H1 (cell line): Measurements from ENCODE around the gene GRAMD1B. TPM values are rescaled to one million over a fixed set of nuclear protein-coding genes. Genes with fewer than 3 reads are reported as not detected.

Experiments used
- CTCF ChIA-PET: fragments of 300-600 bp; sonication (Branson Sonifier 250); formaldehyde crosslinking; loops from one replicate; lab custom pipeline; 2021; ENCODE audit not compliant: partially characterized antibody; lab: Charles Lee
- POLR2A ChIA-PET: fragments of 300-600 bp; sonication (Branson Sonifier 250); formaldehyde crosslinking; loops from one replicate; lab custom pipeline; 2021; ENCODE audit warnings: inconsistent platforms; ENCODE audit not compliant: partially characterized antibody; lab: Charles Lee
- DNase-seq, 2 experiments: peaks; one replicate each; pipeline versions ENCODE4 v3.0.0 to v3.0.0-alpha.2; 2010 to 2022; ENCODE audit warnings: low spot score in 2 of 2, low read depth in 1 of 2, mixed read lengths in 1 of 2
- FAIRE-seq: peaks from 2 replicates; lab custom pipeline; 2011; peaks lifted over from hg19 to GRCh38; lab: Jason Lieb, UNC
- H2AFZ ChIP-seq: 2 replicates; pipeline ENCODE4 v1.8.1; 2012; ENCODE audit warnings: low read length, inconsistent platforms
- H2AK5ac ChIP-seq: 2 replicates; pipeline ENCODE4 v1.6.1; 2013; ENCODE audit warnings: low read depth, low read length
- H2BK120ac ChIP-seq: replicated peaks from 2 replicates; pipeline ENCODE3; 2013; ENCODE audit warnings: low read depth, low read length, inconsistent platforms
- H2BK12ac ChIP-seq: 2 replicates; pipeline ENCODE4 v1.6.1; 2013; ENCODE audit warnings: low read depth, low read length
- H2BK15ac ChIP-seq: 2 replicates; pipeline ENCODE4 v1.6.1; 2013; ENCODE audit warnings: low read length
- H2BK20ac ChIP-seq: 2 replicates; pipeline ENCODE4 v1.6.1; 2013; ENCODE audit warnings: low read length
- H2BK5ac ChIP-seq: 2 replicates; pipeline ENCODE4 v1.6.1; 2013; ENCODE audit warnings: low read depth, low read length
- H3K14ac ChIP-seq: 2 replicates; pipeline ENCODE4 v1.6.1; 2013; ENCODE audit warnings: inconsistent platforms; ENCODE audit not compliant: insufficient read length
- H3K18ac ChIP-seq: 2 replicates; pipeline ENCODE4 v1.6.1; 2013; ENCODE audit warnings: low read length; ENCODE audit errors: extremely low read depth
- H3K23ac ChIP-seq: 2 replicates; pipeline ENCODE4 v1.6.1; 2013; ENCODE audit warnings: inconsistent platforms; ENCODE audit not compliant: insufficient read length
- H3K23me2 ChIP-seq: 2 replicates; pipeline ENCODE4 v1.6.1; 2013; ENCODE audit warnings: low read depth, low read length
- H3K27ac ChIP-seq: 2 replicates; pipeline ENCODE4 v1.6.1; 2011; ENCODE audit warnings: low read depth, low read length, inconsistent platforms
- H3K27me3 ChIP-seq, 4 experiments: replicated peaks in 1 of 4; 1 replicate in 1 of 4; 2 replicates in 3 of 4; pipeline versions ENCODE4 v1.6.1 to v1.8.1; 2011 to 2013; ENCODE audit warnings: low read length in 3 of 4, mild to moderate bottlenecking in 3 of 4, inconsistent platforms in 2 of 4, mixed read lengths in 2 of 4, moderate library complexity in 1 of 4; ENCODE audit not compliant: control insufficient read depth in 3 of 4, insufficient read depth in 3 of 4; ENCODE audit errors: extremely low read depth in 1 of 4
- H3K36me3 ChIP-seq, 4 experiments: 2 replicates each; pipeline versions ENCODE4 v1.6.1 to v1.8.1; 2011 to 2013; ENCODE audit warnings: mild to moderate bottlenecking in 4 of 4, low read length in 3 of 4, moderate library complexity in 2 of 4, control low read depth in 1 of 4, inconsistent platforms in 1 of 4; ENCODE audit not compliant: insufficient read depth in 4 of 4, control insufficient read depth in 2 of 4
- H3K4ac ChIP-seq: replicated peaks from 2 replicates; pipeline ENCODE3; 2013; ENCODE audit warnings: low read length, low read depth, mixed read lengths, inconsistent platforms; ENCODE audit not compliant: insufficient read length
- H3K4me1 ChIP-seq, 4 experiments: replicated peaks in 1 of 4; 1 replicate in 1 of 4; 2 replicates in 3 of 4; pipeline versions ENCODE4 v1.6.1 to v1.8.1; 2011 to 2013; ENCODE audit warnings: low read length in 3 of 4, inconsistent platforms in 2 of 4, mixed read lengths in 1 of 4; ENCODE audit not compliant: insufficient read depth in 4 of 4, control insufficient read depth in 3 of 4
- H3K4me2 ChIP-seq, 2 experiments: 2 replicates each; pipeline versions ENCODE4 v1.6.1 to v1.8.1; 2011 to 2013; ENCODE audit warnings: low read depth in 2 of 2, low read length in 2 of 2, control low read depth in 1 of 2, inconsistent platforms in 1 of 2, mild to moderate bottlenecking in 1 of 2; ENCODE audit not compliant: insufficient read depth in 1 of 2
- H3K4me3 ChIP-seq, 4 experiments: fragments of 200-600, 300-600 bp in 1 of 4; sonication (generic), shearing (Covaris generic), sonication (Bioruptor Twin) in 1 of 4; 2 replicates each; pipeline versions ENCODE4 v1.5.1 to v1.8.1; 2011 to 2016; ENCODE audit warnings: low read length in 4 of 4, low read depth in 3 of 4, control low read depth in 2 of 4, inconsistent platforms in 2 of 4, mild to moderate bottlenecking in 2 of 4, mixed read lengths in 1 of 4, moderate library complexity in 1 of 4; ENCODE audit not compliant: insufficient read depth in 2 of 4; ENCODE audit errors: extremely low read depth in 1 of 4
- H3K56ac ChIP-seq: replicated peaks from 2 replicates; pipeline ENCODE3; 2013; ENCODE audit warnings: low read depth, mild to moderate bottlenecking, mixed read lengths, low read length, inconsistent platforms; ENCODE audit not compliant: insufficient read length
- H3K79me1 ChIP-seq: 2 replicates; pipeline ENCODE4 v1.6.1; 2013; ENCODE audit warnings: low read depth, low read length, control low read depth
- H3K79me2 ChIP-seq, 2 experiments: 2 replicates each; pipeline versions ENCODE4 v1.6.1 to v1.8.1; 2012 to 2013; ENCODE audit warnings: low read length in 2 of 2, mild to moderate bottlenecking in 2 of 2, inconsistent platforms in 1 of 2; ENCODE audit not compliant: insufficient read depth in 2 of 2, control insufficient read depth in 1 of 2
- H3K9ac ChIP-seq, 4 experiments: replicated peaks in 1 of 4; 1 replicate in 1 of 4; 2 replicates in 3 of 4; pipeline versions ENCODE4 v1.6.1 to v1.8.1; 2011 to 2013; ENCODE audit warnings: low read depth in 3 of 4, low read length in 3 of 4, control low read depth in 2 of 4, mild to moderate bottlenecking in 2 of 4, moderate library complexity in 2 of 4, inconsistent platforms in 1 of 4; ENCODE audit errors: extremely low read depth in 1 of 4
- H3K9me3 ChIP-seq, 2 experiments: 2 replicates each; pipeline versions ENCODE4 v1.6.1 to v1.8.1; 2012 to 2013; ENCODE audit warnings: mild to moderate bottlenecking in 2 of 2, moderate library complexity in 2 of 2, control low read depth in 1 of 2, inconsistent platforms in 1 of 2, low read depth in 1 of 2, low read length in 1 of 2, mixed read lengths in 1 of 2; ENCODE audit not compliant: insufficient read depth in 2 of 2
- H4K20me1 ChIP-seq, 2 experiments: replicated peaks in 1 of 2; 2 replicates each; pipeline versions ENCODE3 to v1.8.1; 2011 to 2013; ENCODE audit warnings: inconsistent platforms in 2 of 2, low read length in 2 of 2, mild to moderate bottlenecking in 1 of 2; ENCODE audit not compliant: insufficient read depth in 2 of 2, control insufficient read depth in 1 of 2
- H4K5ac ChIP-seq: 2 replicates; pipeline ENCODE4 v1.6.1; 2013; ENCODE audit warnings: low read length, low read depth, mixed read lengths, inconsistent platforms; ENCODE audit not compliant: insufficient read length
- H4K8ac ChIP-seq: 2 replicates; pipeline ENCODE4 v1.8.0; 2013; ENCODE audit warnings: mild to moderate bottlenecking, moderate library complexity, low read length, inconsistent platforms; ENCODE audit not compliant: insufficient read depth; ENCODE audit errors: extremely low read depth
- H4K91ac ChIP-seq: replicated peaks from 2 replicates; pipeline ENCODE3; 2013; ENCODE audit warnings: low read length, mixed read lengths, inconsistent platforms; ENCODE audit not compliant: insufficient read length
- ASH2L ChIP-seq: fragments of 200-600, 300-600 bp; sonication (generic); IDR thresholded peaks from one replicate; pipeline ENCODE4 v1.7.1; 2017; ENCODE audit warnings: low read length
- ATF3 ChIP-seq: IDR thresholded peaks from 2 replicates; pipeline ENCODE4 v1.6.1; 2011; ENCODE audit warnings: low read depth, mild to moderate bottlenecking, low read length; ENCODE audit not compliant: insufficient read depth
- CTBP2 ChIP-seq: IDR thresholded peaks from 2 replicates; pipeline ENCODE4 v1.7.0; 2011; ENCODE audit warnings: borderline replicate concordance, mild to moderate bottlenecking, moderate library complexity, mixed read lengths, low read length; ENCODE audit not compliant: insufficient read depth, insufficient read length
- CTCF ChIP-seq, 3 experiments: IDR thresholded peaks; 1 replicate in 2 of 3; 2 replicates in 1 of 3; pipeline versions ENCODE4 v1.5.1 to v1.6.1; 2011; ENCODE audit warnings: low read length in 3 of 3, mild to moderate bottlenecking in 3 of 3, inconsistent platforms in 2 of 3, low read depth in 1 of 3, moderate library complexity in 1 of 3; ENCODE audit not compliant: insufficient read depth in 1 of 3; ENCODE audit errors: control extremely low read depth in 1 of 3
- KDM1A ChIP-seq: fragments of 200-600, 300-600 bp; sonication (generic); IDR thresholded peaks from 2 replicates; pipeline ENCODE4 v1.7.1; 2016; ENCODE audit warnings: mild to moderate bottlenecking, low read length, borderline replicate concordance
- RAD21 ChIP-seq, 2 experiments: IDR thresholded peaks in 1 of 2; conservative IDR thresholded peaks in 1 of 2; 2 replicates each; pipeline ENCODE4 v1.6.1; 2011; ENCODE audit warnings: low read depth in 2 of 2, low read length in 2 of 2, improper control_type of control experiment in 1 of 2, inconsistent platforms in 1 of 2, mild to moderate bottlenecking in 1 of 2, moderate library complexity in 1 of 2
- TCF12 ChIP-seq: IDR thresholded peaks from 2 replicates; pipeline ENCODE4 v1.6.1; 2011; ENCODE audit warnings: low read depth, mild to moderate bottlenecking, low read length
- WGBS, 2 experiments: shearing (Covaris generic) in 1 of 2; methylation state at CpG; one replicate each; pipeline versions ENCODE4 v1.1.6 to v1.1.7; 2013 to 2015; ENCODE audit warnings: low lambda C conversion rate in 2 of 2, mixed read lengths in 2 of 2, inconsistent platforms in 1 of 2, low coverage in 1 of 2, missing lambda C conversion rate in 1 of 2; ENCODE audit not compliant: insufficient replicate concordance in 2 of 2, insufficient coverage in 1 of 2, insufficient read length in 1 of 2; ENCODE audit errors: extremely low coverage in 1 of 2, missing lambda C conversion rate in 1 of 2; 5-methylcytosine and 5-hydroxymethylcytosine counted together
- polyA plus RNA-seq, 7 experiments: library from polyadenylated mRNA; depleted of rRNA in 3 of 7; stranded (reverse) in 5 of 7; unstranded in 2 of 7; fragments of >200 nt in 5 of 7; fragments of 200-250 nt in 2 of 7; gene quantifications; 1 replicate in 5 of 7; 2 replicates in 1 of 7; 4 replicates in 1 of 7; pipeline versions ENCODE4 v1.2.1 to v1.2.3, GENCODE V29; 2011 to 2013; ENCODE audit warnings: missing spikeins in 2 of 7, mixed read lengths in 2 of 7
- total RNA-seq: library from RNA; stranded (reverse); fragmentation: NEBNext Ultra II Directional; extraction: Animal tissue kit (Norgen Biotek cat#: 25700); gene quantifications from 2 replicates; pipeline ENCODE4 v1.2.1, GENCODE V29; 2021

Gene GRAMD1B
- total and polyA plus RNA-seq, 2 of the 8 experiments (the other 6 are each of a cell fraction or from before 2014, with no cell fraction given) = 10.1 to 21.2 TPM

- peak overlapping the region in 1 of 4 experiments; percentile 31; a peak in 1 of 8 replicates for H3K4me3 ChIP-seq
- DNase-seq (peak; percentile 67 to 87), FAIRE-seq (peak; percentile 36)
- H3K4me1 ChIP-seq = peaks cover 0 to 10% (median 2%) of the 10 kb centered on the region in 4 experiments; a peak in 5 of 7 replicates
- H3K79me1 ChIP-seq = 0 out of 2 replicates have a peak, but pooled peaks cover 5% of the 10 kb centered on the region
- H4K5ac ChIP-seq = no peak overlapping the region
- H3K23me2 ChIP-seq = peaks cover 4% of the 10 kb centered on the region; the same call in 1 of the 2 replicates
- no peaks in the 10 kb centered on the region for H3K79me2 ChIP-seq
- H3K36me3 ChIP-seq = no peaks in the 10 kb centered on the region; a peak in 1 of 8 replicates
- WGBS, 2 experiments = 22% methylated on average over 25 of the region's 25 CpGs; no CpG with 5 or more reads in 1 of the 2 experiments
- no peak overlapping the region for H3K14ac ChIP-seq
- no peaks in the 10 kb centered on the region; a peak in 1 of 7 replicates for H3K27me3 ChIP-seq
- peak overlapping the region in 1 of 2 experiments; percentile 33; a peak in 1 of 4 replicates for H3K4me2 ChIP-seq
- ChIA-PET CTCF (interaction anchor here (0.5 to 4.7 kb wide), 58 partner anchors 8 to 747 kb away, joined by 3 to 43 read pairs (median 5); no protein-coding TSS in a partner anchor), POLR2A (no interaction called here)
- no peak overlapping the region for H3K23ac ChIP-seq
- no peaks in the 10 kb centered on the region for H3K9me3 ChIP-seq
- no peak overlapping the region for H4K91ac ChIP-seq
- no peak overlapping the region for H3K56ac ChIP-seq
- H3K27ac ChIP-seq = no peak overlapping the region
- no peak overlapping the region for H2AK5ac ChIP-seq
- H3K9ac ChIP-seq = no peak overlapping the region
- H4K8ac ChIP-seq = no peak overlapping the region
- H2BK5ac ChIP-seq = no peak overlapping the region
- no peak overlapping the region for H2BK12ac ChIP-seq
- H3K18ac ChIP-seq = no peak overlapping the region
- no peak overlapping the region for H2BK15ac ChIP-seq
- no peak overlapping the region for H2AFZ ChIP-seq
- H4K20me1 ChIP-seq = peaks cover 0 to 7% of the 10 kb centered on the region in 2 experiments
- no peak overlapping the region for H2BK120ac ChIP-seq
- no peak overlapping the region for H2BK20ac ChIP-seq
- H3K4ac ChIP-seq = no peak overlapping the region
- TF ChIP-seq TCF12 (peak; percentile 93), ASH2L (peak; percentile 17), ATF3 (peak; percentile 50; the same call in 1 of the 2 replicates), KDM1A (peak; percentile 63; the same call in 1 of the 2 replicates), CTBP2 (no peak), RAD21 (IDR thresholded peaks at IDR 0.05 in 1 of 2, conservative IDR thresholded peaks at IDR 0.05 in 1 of 2; ENCODE audit: low read depth in 2 of 2, low read length in 2 of 2) (peak; percentile 74 to 80), CTCF (IDR thresholded peaks at IDR 0.05; ENCODE audit: control extremely low read depth in 1 of 3, insufficient read depth in 1 of 3, low read depth in 1 of 3, low read length in 3 of 3) (peak; percentile 98 to 99 (median 98))
Observed at GRCh38 chr11:123580557-123581275, 150.6 kb downstream of the GRAMD1B start.
